H1 (cell line): ENCODE results near the gene LSM7. TPM values are rescaled to one million over a fixed set of nuclear protein-coding genes. Genes with fewer than 3 reads are reported as not detected.

ENCODE experiments used
- CTCF ChIA-PET: fragments of 300-600 bp; sonication (Branson Sonifier 250); formaldehyde crosslinking; loops from one replicate; lab custom pipeline; 2021; ENCODE audit not compliant: partially characterized antibody; lab: Charles Lee
- POLR2A ChIA-PET: fragments of 300-600 bp; sonication (Branson Sonifier 250); formaldehyde crosslinking; loops from one replicate; lab custom pipeline; 2021; ENCODE audit warnings: inconsistent platforms; ENCODE audit not compliant: partially characterized antibody; lab: Charles Lee
- DNase-seq, 2 experiments: peaks; one replicate each; pipeline versions ENCODE4 v3.0.0 to v3.0.0-alpha.2; 2010 to 2022; ENCODE audit warnings: low spot score in 2 of 2, low read depth in 1 of 2, mixed read lengths in 1 of 2
- FAIRE-seq: peaks from 2 replicates; lab custom pipeline; 2011; peaks lifted over from hg19 to GRCh38; lab: Jason Lieb, UNC
- H2AFZ ChIP-seq: 2 replicates; pipeline ENCODE4 v1.8.1; 2012; ENCODE audit warnings: low read length, inconsistent platforms
- H2AK5ac ChIP-seq: 2 replicates; pipeline ENCODE4 v1.6.1; 2013; ENCODE audit warnings: low read depth, low read length
- H2BK120ac ChIP-seq: replicated peaks from 2 replicates; pipeline ENCODE3; 2013; ENCODE audit warnings: low read depth, low read length, inconsistent platforms
- H2BK12ac ChIP-seq: 2 replicates; pipeline ENCODE4 v1.6.1; 2013; ENCODE audit warnings: low read depth, low read length
- H2BK15ac ChIP-seq: 2 replicates; pipeline ENCODE4 v1.6.1; 2013; ENCODE audit warnings: low read length
- H2BK20ac ChIP-seq: 2 replicates; pipeline ENCODE4 v1.6.1; 2013; ENCODE audit warnings: low read length
- H2BK5ac ChIP-seq: 2 replicates; pipeline ENCODE4 v1.6.1; 2013; ENCODE audit warnings: low read depth, low read length
- H3K14ac ChIP-seq: 2 replicates; pipeline ENCODE4 v1.6.1; 2013; ENCODE audit warnings: inconsistent platforms; ENCODE audit not compliant: insufficient read length
- H3K18ac ChIP-seq: 2 replicates; pipeline ENCODE4 v1.6.1; 2013; ENCODE audit warnings: low read length; ENCODE audit errors: extremely low read depth
- H3K23ac ChIP-seq: 2 replicates; pipeline ENCODE4 v1.6.1; 2013; ENCODE audit warnings: inconsistent platforms; ENCODE audit not compliant: insufficient read length
- H3K23me2 ChIP-seq: 2 replicates; pipeline ENCODE4 v1.6.1; 2013; ENCODE audit warnings: low read depth, low read length
- H3K27ac ChIP-seq: 2 replicates; pipeline ENCODE4 v1.6.1; 2011; ENCODE audit warnings: low read depth, low read length, inconsistent platforms
- H3K27me3 ChIP-seq, 4 experiments: replicated peaks in 1 of 4; 1 replicate in 1 of 4; 2 replicates in 3 of 4; pipeline versions ENCODE4 v1.6.1 to v1.8.1; 2011 to 2013; ENCODE audit warnings: low read length in 3 of 4, mild to moderate bottlenecking in 3 of 4, inconsistent platforms in 2 of 4, mixed read lengths in 2 of 4, moderate library complexity in 1 of 4; ENCODE audit not compliant: control insufficient read depth in 3 of 4, insufficient read depth in 3 of 4; ENCODE audit errors: extremely low read depth in 1 of 4
- H3K36me3 ChIP-seq, 4 experiments: 2 replicates each; pipeline versions ENCODE4 v1.6.1 to v1.8.1; 2011 to 2013; ENCODE audit warnings: mild to moderate bottlenecking in 4 of 4, low read length in 3 of 4, moderate library complexity in 2 of 4, control low read depth in 1 of 4, inconsistent platforms in 1 of 4; ENCODE audit not compliant: insufficient read depth in 4 of 4, control insufficient read depth in 2 of 4
- H3K4ac ChIP-seq: replicated peaks from 2 replicates; pipeline ENCODE3; 2013; ENCODE audit warnings: low read length, low read depth, mixed read lengths, inconsistent platforms; ENCODE audit not compliant: insufficient read length
- H3K4me1 ChIP-seq, 4 experiments: replicated peaks in 1 of 4; 1 replicate in 1 of 4; 2 replicates in 3 of 4; pipeline versions ENCODE4 v1.6.1 to v1.8.1; 2011 to 2013; ENCODE audit warnings: low read length in 3 of 4, inconsistent platforms in 2 of 4, mixed read lengths in 1 of 4; ENCODE audit not compliant: insufficient read depth in 4 of 4, control insufficient read depth in 3 of 4
- H3K4me2 ChIP-seq, 2 experiments: 2 replicates each; pipeline versions ENCODE4 v1.6.1 to v1.8.1; 2011 to 2013; ENCODE audit warnings: low read depth in 2 of 2, low read length in 2 of 2, control low read depth in 1 of 2, inconsistent platforms in 1 of 2, mild to moderate bottlenecking in 1 of 2; ENCODE audit not compliant: insufficient read depth in 1 of 2
- H3K4me3 ChIP-seq, 4 experiments: fragments of 200-600, 300-600 bp in 1 of 4; sonication (generic), shearing (Covaris generic), sonication (Bioruptor Twin) in 1 of 4; 2 replicates each; pipeline versions ENCODE4 v1.5.1 to v1.8.1; 2011 to 2016; ENCODE audit warnings: low read length in 4 of 4, low read depth in 3 of 4, control low read depth in 2 of 4, inconsistent platforms in 2 of 4, mild to moderate bottlenecking in 2 of 4, mixed read lengths in 1 of 4, moderate library complexity in 1 of 4; ENCODE audit not compliant: insufficient read depth in 2 of 4; ENCODE audit errors: extremely low read depth in 1 of 4
- H3K56ac ChIP-seq: replicated peaks from 2 replicates; pipeline ENCODE3; 2013; ENCODE audit warnings: low read depth, mild to moderate bottlenecking, mixed read lengths, low read length, inconsistent platforms; ENCODE audit not compliant: insufficient read length
- H3K79me1 ChIP-seq: 2 replicates; pipeline ENCODE4 v1.6.1; 2013; ENCODE audit warnings: low read depth, low read length, control low read depth
- H3K79me2 ChIP-seq, 2 experiments: 2 replicates each; pipeline versions ENCODE4 v1.6.1 to v1.8.1; 2012 to 2013; ENCODE audit warnings: low read length in 2 of 2, mild to moderate bottlenecking in 2 of 2, inconsistent platforms in 1 of 2; ENCODE audit not compliant: insufficient read depth in 2 of 2, control insufficient read depth in 1 of 2
- H3K9ac ChIP-seq, 4 experiments: replicated peaks in 1 of 4; 1 replicate in 1 of 4; 2 replicates in 3 of 4; pipeline versions ENCODE4 v1.6.1 to v1.8.1; 2011 to 2013; ENCODE audit warnings: low read depth in 3 of 4, low read length in 3 of 4, control low read depth in 2 of 4, mild to moderate bottlenecking in 2 of 4, moderate library complexity in 2 of 4, inconsistent platforms in 1 of 4; ENCODE audit errors: extremely low read depth in 1 of 4
- H3K9me3 ChIP-seq, 2 experiments: 2 replicates each; pipeline versions ENCODE4 v1.6.1 to v1.8.1; 2012 to 2013; ENCODE audit warnings: mild to moderate bottlenecking in 2 of 2, moderate library complexity in 2 of 2, control low read depth in 1 of 2, inconsistent platforms in 1 of 2, low read depth in 1 of 2, low read length in 1 of 2, mixed read lengths in 1 of 2; ENCODE audit not compliant: insufficient read depth in 2 of 2
- H4K20me1 ChIP-seq, 2 experiments: replicated peaks in 1 of 2; 2 replicates each; pipeline versions ENCODE3 to v1.8.1; 2011 to 2013; ENCODE audit warnings: inconsistent platforms in 2 of 2, low read length in 2 of 2, mild to moderate bottlenecking in 1 of 2; ENCODE audit not compliant: insufficient read depth in 2 of 2, control insufficient read depth in 1 of 2
- H4K5ac ChIP-seq: 2 replicates; pipeline ENCODE4 v1.6.1; 2013; ENCODE audit warnings: low read length, low read depth, mixed read lengths, inconsistent platforms; ENCODE audit not compliant: insufficient read length
- H4K8ac ChIP-seq: 2 replicates; pipeline ENCODE4 v1.8.0; 2013; ENCODE audit warnings: mild to moderate bottlenecking, moderate library complexity, low read length, inconsistent platforms; ENCODE audit not compliant: insufficient read depth; ENCODE audit errors: extremely low read depth
- H4K91ac ChIP-seq: replicated peaks from 2 replicates; pipeline ENCODE3; 2013; ENCODE audit warnings: low read length, mixed read lengths, inconsistent platforms; ENCODE audit not compliant: insufficient read length
- KDM4A ChIP-seq: IDR thresholded peaks from one replicate; pipeline ENCODE4 v1.7.1; 2012; ENCODE audit warnings: low read depth, mild to moderate bottlenecking, moderate library complexity, low read length, inconsistent platforms; ENCODE audit not compliant: severe bottlenecking
- SUZ12 ChIP-seq: fragments of 200-600 bp; sonication (generic); IDR thresholded peaks from 2 replicates; pipeline ENCODE4 v1.6.1; 2012; ENCODE audit warnings: mild to moderate bottlenecking, inconsistent platforms, low read length, moderate library complexity, mixed read lengths
- TEAD4 ChIP-seq: IDR thresholded peaks from 2 replicates; pipeline ENCODE4 v1.6.1; 2012; ENCODE audit warnings: low read depth, low read length, inconsistent platforms, mixed read lengths
- WGBS, 2 experiments: shearing (Covaris generic) in 1 of 2; methylation state at CpG; one replicate each; pipeline versions ENCODE4 v1.1.6 to v1.1.7; 2013 to 2015; ENCODE audit warnings: low lambda C conversion rate in 2 of 2, mixed read lengths in 2 of 2, inconsistent platforms in 1 of 2, low coverage in 1 of 2, missing lambda C conversion rate in 1 of 2; ENCODE audit not compliant: insufficient replicate concordance in 2 of 2, insufficient coverage in 1 of 2, insufficient read length in 1 of 2; ENCODE audit errors: extremely low coverage in 1 of 2, missing lambda C conversion rate in 1 of 2; 5-methylcytosine and 5-hydroxymethylcytosine counted together
- polyA plus RNA-seq, 7 experiments: library from polyadenylated mRNA; depleted of rRNA in 3 of 7; stranded (reverse) in 5 of 7; unstranded in 2 of 7; fragments of >200 nt in 5 of 7; fragments of 200-250 nt in 2 of 7; gene quantifications; 1 replicate in 5 of 7; 2 replicates in 1 of 7; 4 replicates in 1 of 7; pipeline versions ENCODE4 v1.2.1 to v1.2.3, GENCODE V29; 2011 to 2013; ENCODE audit warnings: missing spikeins in 2 of 7, mixed read lengths in 2 of 7
- total RNA-seq: library from RNA; stranded (reverse); fragmentation: NEBNext Ultra II Directional; extraction: Animal tissue kit (Norgen Biotek cat#: 25700); gene quantifications from 2 replicates; pipeline ENCODE4 v1.2.1, GENCODE V29; 2021

The LSM7 gene
- total and polyA plus RNA-seq, 2 of the 8 experiments (the other 6 are each of a cell fraction or from before 2014, with no cell fraction given) = 228 to 1,335 TPM

DNA sequence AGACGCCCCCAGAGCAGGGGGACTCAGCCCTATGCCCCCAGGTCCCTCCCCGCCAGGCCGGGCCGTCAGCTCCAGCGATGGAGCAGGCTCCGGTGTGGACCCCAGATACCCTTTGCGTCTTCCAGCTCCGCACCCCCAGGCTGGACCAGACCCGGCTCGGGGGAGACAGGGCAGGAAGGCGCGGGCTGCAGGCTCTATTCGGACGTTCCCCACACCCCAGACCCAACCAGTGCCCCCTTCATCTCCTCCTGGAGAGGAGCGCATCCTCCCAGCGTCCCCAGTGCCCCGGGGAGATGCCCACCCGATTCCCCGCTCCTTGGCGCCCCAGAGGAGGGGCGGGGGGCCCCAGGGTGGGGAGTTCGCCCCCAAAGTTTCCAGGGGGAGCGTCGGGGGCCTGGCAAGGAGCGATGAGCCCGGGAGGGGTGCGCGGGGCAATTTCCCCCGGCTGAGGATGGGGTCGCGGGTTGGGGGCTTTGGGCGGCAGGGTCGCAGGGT is 20.8 kb downstream of the LSM7 start:
- Histone ChIP-seq H2AFZ (no peak overlapping the region), H2BK20ac (no peak overlapping the region), H3K27me3 (peaks cover 7 to 40% (median 30%) of the 10 kb centered on the region in 4 experiments), H4K8ac (peak overlapping the region; percentile 11), H3K9me3 (no peaks in the 10 kb centered on the region), H2BK120ac (no peak overlapping the region), H2BK15ac (no peak overlapping the region), H3K23ac (no peak overlapping the region), H3K56ac (no peak overlapping the region), H3K4me2 (peak overlapping the region; percentile 33 to 63), H2BK5ac (no peak overlapping the region), H3K79me1 (no peaks in the 10 kb centered on the region), H4K91ac (no peak overlapping the region), H3K27ac (no peak overlapping the region), H4K5ac (no peak overlapping the region), H3K9ac (peak overlapping the region in 1 of 4 experiments; percentile 64; a peak in 1 of 7 replicates), H4K20me1 (peaks cover 0 to 3% of the 10 kb centered on the region in 2 experiments), H2AK5ac (no peak overlapping the region), H3K4me3 (peak overlapping the region in 3 of 4 experiments; percentile 14 to 60 (median 48); a peak in 6 of 8 replicates), H3K23me2 (peaks cover 2% of the 10 kb centered on the region; the same call in 1 of the 2 replicates), H3K36me3 (no peaks in the 10 kb centered on the region), H3K4me1 (peaks cover 0 to 14% (median 5%) of the 10 kb centered on the region in 4 experiments; a peak in 5 of 7 replicates), H3K4ac (no peak overlapping the region), H2BK12ac (no peak overlapping the region), H3K18ac (no peak overlapping the region), H3K14ac (no peak overlapping the region), H3K79me2 (no peaks in the 10 kb centered on the region)
- DNase-seq (peak in 1 of 2 experiments; percentile 64), FAIRE-seq (no peak)
- WGBS, 2 experiments = 69% methylated on average over 12 of the region's 33 CpGs; no CpG with 5 or more reads in 1 of the 2 experiments
- POLR2A ChIA-PET = interaction anchor here (1.0 to 4.4 kb wide), 8 partner anchors 12 to 158 kb away, joined by 3 to 16 read pairs (median 5); no protein-coding TSS in a partner anchor
- 0 out of 2 replicates have a peak, but pooled peaks have one; percentile 32 for TF ChIP-seq SUZ12
- no peak for TF ChIP-seq TEAD4
- peak; percentile 6 for TF ChIP-seq KDM4A
- CTCF ChIA-PET = interaction anchor here (0.9 to 1.4 kb wide), 3 partner anchors 8 to 48 kb away, joined by 3 read pairs; no protein-coding TSS in a partner anchor
